UCSD-AML1 (cell line): ENCODE data around the gene PDGFB.

Experiments used
- DNase-seq: peaks from one replicate; lab custom pipeline; 2025; ENCODE audit not compliant: unreplicated experiment; lab: John Stamatoyannopoulos, UW

The PDGFB gene

DNA sequence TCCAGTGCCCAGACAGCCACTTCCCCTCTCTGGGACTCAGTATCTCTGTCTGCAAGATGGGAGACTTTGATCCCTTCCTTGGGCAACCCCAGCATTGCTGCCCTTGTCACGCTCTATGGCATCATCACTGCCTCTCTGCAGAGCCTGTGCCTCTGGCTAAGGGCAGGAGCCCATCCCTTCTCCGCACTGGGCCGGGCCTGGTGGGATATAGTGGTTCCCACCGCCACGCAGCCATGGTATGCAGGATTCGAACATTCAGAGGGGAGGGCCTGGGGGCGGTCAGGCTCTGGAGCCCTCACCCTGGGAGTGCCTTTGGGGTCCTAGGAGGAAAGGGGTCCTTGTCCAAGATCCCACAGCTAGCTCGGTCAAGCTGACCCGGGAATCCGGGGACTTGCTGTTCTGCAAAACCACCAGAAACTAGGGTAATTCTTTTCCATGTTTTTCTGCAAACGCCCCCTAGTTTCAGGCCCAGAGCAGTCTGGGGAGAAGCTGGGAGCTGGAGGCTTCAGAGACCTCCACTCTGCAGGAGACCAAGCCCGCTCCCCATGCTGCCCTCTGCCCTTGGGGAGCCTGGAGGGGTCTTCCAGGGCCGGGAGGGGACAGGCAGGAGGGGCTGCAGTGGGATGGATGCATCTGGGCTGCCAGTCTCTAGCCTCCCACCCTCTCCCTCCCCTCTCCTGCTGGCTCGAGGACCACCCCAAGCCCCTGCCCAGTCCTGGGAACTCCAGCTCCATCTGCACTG, 67.9 kb downstream of the PDGFB start:
- no peak for DNase-seq

DNA sequence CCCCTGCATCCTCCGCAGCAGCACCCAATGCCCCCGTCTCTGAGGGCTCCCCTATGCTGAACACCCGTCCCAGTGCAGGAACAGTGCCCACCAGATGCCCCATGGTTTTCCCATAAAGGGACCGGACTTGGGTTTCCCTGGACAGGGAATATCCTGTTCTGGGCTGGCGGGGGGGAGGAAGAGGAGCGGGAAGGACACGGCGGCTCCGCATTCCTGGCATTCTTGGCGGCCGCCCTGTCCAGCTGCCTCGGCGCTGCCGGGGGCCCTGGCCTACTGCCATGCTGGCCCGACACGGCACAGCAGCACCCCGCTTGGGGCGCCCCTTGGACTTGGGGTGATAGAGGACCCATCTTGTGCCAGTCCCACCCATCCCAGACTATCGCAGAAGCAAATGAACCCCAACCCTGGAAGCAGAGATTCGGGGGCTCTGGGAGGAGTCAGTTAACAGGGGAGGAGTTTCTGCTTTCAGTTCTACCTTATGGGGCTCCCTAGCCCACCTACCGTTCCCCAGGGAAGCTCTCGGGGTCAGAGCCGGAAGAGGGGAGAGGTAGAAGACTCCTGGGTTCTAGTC, 68.6 kb downstream of the PDGFB start:
- no peak for DNase-seq

DNA sequence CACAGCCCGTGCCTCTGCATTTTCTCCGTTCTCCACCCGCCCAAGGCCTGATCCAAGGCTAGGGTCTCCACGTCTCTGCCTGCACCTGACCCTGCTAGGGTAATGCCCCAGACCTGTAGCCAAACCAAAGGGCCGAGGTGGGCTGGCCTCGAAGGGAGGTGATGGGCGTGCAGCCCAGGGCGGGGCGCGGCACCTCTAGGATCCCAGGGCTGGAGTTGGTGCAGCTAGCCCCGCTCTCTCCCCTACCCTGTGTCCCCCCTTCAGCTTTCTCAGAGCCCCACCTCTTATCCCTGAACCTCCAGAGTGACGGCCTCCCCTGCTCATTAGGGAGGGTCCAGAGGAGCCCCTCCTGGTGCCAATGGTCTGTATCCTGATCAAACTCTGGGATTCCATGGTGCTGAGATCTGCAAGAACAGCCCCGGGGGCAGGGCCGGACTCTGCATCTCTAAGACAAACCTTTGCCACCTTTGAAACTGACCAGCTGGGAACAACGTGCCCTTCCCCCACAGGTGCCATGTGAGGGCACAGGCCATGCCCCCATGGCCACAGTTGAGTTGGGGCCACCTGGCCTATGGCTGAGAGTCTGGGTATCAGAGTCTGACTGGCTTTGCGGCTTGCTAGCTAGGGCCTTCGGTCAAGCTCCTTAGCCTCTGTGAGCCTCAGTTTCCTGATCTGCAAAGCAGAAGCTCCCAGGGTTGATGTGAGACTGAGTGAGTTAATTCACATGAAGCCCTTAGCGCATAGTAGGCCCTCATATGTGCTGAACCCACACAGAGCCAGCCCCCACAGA, 69.2 kb downstream of the PDGFB start:
- no peak for DNase-seq

DNA sequence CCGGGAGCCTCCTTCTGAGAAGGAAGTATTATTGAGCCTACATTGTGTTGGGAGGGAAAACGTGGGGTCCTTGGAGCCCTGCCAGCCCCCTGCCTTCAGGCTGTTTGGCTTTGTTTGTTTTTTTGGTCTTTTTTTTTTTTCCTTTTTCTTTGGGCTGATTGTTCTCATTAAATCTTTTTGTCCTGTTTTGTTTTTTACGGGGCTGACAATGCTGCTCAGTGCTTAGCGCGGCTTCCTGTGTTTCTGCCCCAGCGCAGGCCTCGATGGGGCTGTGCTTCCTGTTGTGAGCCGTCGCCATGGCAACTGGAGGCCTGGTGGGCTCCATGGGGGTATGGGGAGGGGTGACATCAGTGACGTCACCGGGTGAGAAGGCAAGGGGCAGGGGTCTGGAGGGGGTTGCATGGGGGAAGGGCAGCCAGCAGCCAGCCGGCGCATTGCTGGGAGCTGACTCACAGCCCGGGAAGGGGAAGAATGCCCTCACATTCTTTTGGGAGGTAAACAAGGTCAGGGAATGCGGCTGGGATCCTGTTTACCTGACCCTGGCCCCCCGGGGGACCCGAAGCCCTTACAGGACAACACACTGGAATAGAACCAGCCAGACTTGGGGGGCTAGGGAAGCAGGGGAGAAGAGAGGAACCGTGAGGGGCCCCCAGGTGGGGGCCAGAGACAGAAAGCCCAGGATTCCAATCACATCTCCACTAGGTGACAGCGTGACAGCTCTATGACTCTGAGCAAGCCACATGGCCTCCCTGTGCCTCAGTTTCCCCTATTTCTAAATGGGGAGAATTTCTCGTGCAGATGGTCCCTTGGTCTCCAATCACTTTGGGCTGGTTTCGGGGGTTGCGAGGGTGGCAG, 70.1 kb downstream of the PDGFB start:
- DNase-seq, result peak; percentile 54

DNA sequence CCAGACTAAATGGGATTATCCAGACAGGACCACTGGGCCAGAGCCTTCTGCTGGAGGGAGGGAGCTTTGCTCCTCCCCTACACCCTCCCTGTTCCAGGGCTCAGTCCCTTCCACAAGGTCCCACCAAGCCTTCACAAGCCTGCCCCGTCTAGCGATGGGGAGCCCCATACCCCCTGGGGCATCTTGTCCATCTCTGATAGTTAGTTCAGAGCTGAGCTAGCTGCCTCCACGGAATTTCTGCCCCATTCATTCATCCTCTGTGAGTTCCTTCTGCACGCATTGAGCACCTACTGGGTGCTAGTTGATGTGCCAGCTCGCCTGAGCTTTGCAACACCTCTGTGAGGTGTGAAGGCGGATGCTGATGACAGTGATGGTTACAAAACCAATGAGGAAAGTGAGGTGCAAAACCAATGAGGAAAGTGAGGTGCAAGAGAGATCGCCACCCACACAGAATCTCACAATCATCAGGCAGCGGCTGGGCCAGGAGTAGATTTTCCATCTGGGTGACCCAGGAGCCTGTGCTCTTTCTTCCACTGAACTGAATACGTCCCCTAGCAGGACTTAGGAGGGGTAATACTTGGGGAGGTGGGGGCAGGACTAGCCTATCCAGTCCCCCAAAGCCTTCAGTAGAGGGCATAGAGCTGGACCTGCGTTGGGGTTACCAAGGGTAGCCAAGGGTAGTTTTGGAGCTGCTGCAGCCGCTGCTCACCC, 70.8 kb downstream of the PDGFB start:
- no peak for DNase-seq
